GM12878 (cell line): ENCODE measurements around the gene NSDHL. TPM values are rescaled to one million over a fixed set of nuclear protein-coding genes. Genes with fewer than 3 reads are reported as not detected.

ENCODE experiments used
- polyA plus RNA-seq, 11 experiments: library from polyadenylated mRNA; depleted of rRNA in 4 of 11; unstranded in 6 of 11; stranded (reverse) in 5 of 11; fragments of >200 nt; fragmentation: Nextera tagmentation in 4 of 11; fragmentation: Illumina TruSeq in 1 of 11; extraction: Ambion mirVana in 4 of 11; extraction: Trizol in 1 of 11; gene quantifications; 1 replicate in 1 of 11; 2 replicates in 10 of 11; pipeline versions ENCODE4 v1.2.1 to v1.2.3, GENCODE V29; 2011 to 2016; ENCODE audit warnings: inconsistent platforms in 2 of 11, missing spikeins in 2 of 11, low read depth in 1 of 11
- total RNA-seq, 4 experiments: library from RNA; depleted of rRNA in 3 of 4; stranded (reverse); fragments of >200 nt in 3 of 4; fragmentation: Illumina TruSeq in 1 of 4; extraction: Trizol in 1 of 4; gene quantifications; 2 replicates each; pipeline versions ENCODE4 v1.2.1 to v1.2.3, GENCODE V29; 2013 to 2021

Gene NSDHL
- total and polyA plus RNA-seq, 10 of the 15 experiments (the other 5 are each of a cell fraction or from before 2014, with no cell fraction given): 16.9 to 37.1 (median 26.9) TPM

Other genes with a start within 250 kb of the NSDHL start
Only the 7 nearest of the 14 such genes appear.
- gene CSAG1, start 97.3 kb upstream of the NSDHL start, total RNA-seq (2014; rRNA removed): not detected in 2 replicates
- gene CSAG1, start 97.3 kb upstream of the NSDHL start, total RNA-seq (2014; rRNA removed; fragmentation: Illumina TruSeq; extraction: Trizol): not detected in 2 replicates
- not detected in 2 replicates for gene CSAG1, start 97.3 kb upstream of the NSDHL start, total RNA-seq (2021)
- gene CSAG1, start 97.3 kb upstream of the NSDHL start, polyA plus RNA-seq (2011; rRNA removed): 1.3 and 1.6 TPM in 2 replicates
- gene CSAG1, start 97.3 kb upstream of the NSDHL start, polyA plus RNA-seq (2014; fragmentation: Illumina TruSeq; extraction: Trizol): not detected in 2 replicates
- not detected for gene CSAG1, start 97.3 kb upstream of the NSDHL start, polyA plus RNA-seq (2014; fragmentation: Nextera tagmentation; extraction: Ambion mirVana)
- gene CSAG1, start 97.3 kb upstream of the NSDHL start, polyA plus RNA-seq (2014; rRNA removed): not detected in 2 replicates
- not detected for gene CSAG1, start 97.3 kb upstream of the NSDHL start, polyA plus RNA-seq (2016; fragmentation: Nextera tagmentation; extraction: Ambion mirVana)
- gene MAGEA12, start 97.3 kb upstream of the NSDHL start, total RNA-seq (2014; rRNA removed): not detected in 2 replicates
- gene MAGEA12, start 97.3 kb upstream of the NSDHL start, total RNA-seq (2014; rRNA removed; fragmentation: Illumina TruSeq; extraction: Trizol): not detected in 2 replicates
- gene MAGEA12, start 97.3 kb upstream of the NSDHL start, total RNA-seq (2021): not detected in 2 replicates
- 0.73 and 1.3 TPM in 2 replicates for gene MAGEA12, start 97.3 kb upstream of the NSDHL start, polyA plus RNA-seq (2011; rRNA removed)
- not detected in 2 replicates for gene MAGEA12, start 97.3 kb upstream of the NSDHL start, polyA plus RNA-seq (2014; fragmentation: Illumina TruSeq; extraction: Trizol)
- not detected for gene MAGEA12, start 97.3 kb upstream of the NSDHL start, polyA plus RNA-seq (2014; fragmentation: Nextera tagmentation; extraction: Ambion mirVana)
- not detected in 2 replicates for gene MAGEA12, start 97.3 kb upstream of the NSDHL start, polyA plus RNA-seq (2014; rRNA removed)
- not detected for gene MAGEA12, start 97.3 kb upstream of the NSDHL start, polyA plus RNA-seq (2016; fragmentation: Nextera tagmentation; extraction: Ambion mirVana)
- gene MAGEA2, start 77.2 kb upstream of the NSDHL start, total RNA-seq (2014; rRNA removed): not detected in 2 replicates
- gene MAGEA2, start 77.2 kb upstream of the NSDHL start, total RNA-seq (2014; rRNA removed; fragmentation: Illumina TruSeq; extraction: Trizol): not detected in 2 replicates
- gene MAGEA2, start 77.2 kb upstream of the NSDHL start, total RNA-seq (2021): not detected in 2 replicates
- 0.04 and 0.09 TPM in 2 replicates for gene MAGEA2, start 77.2 kb upstream of the NSDHL start, polyA plus RNA-seq (2011; rRNA removed)
- gene MAGEA2, start 77.2 kb upstream of the NSDHL start, polyA plus RNA-seq (2014; fragmentation: Illumina TruSeq; extraction: Trizol): not detected in 2 replicates
- gene MAGEA2, start 77.2 kb upstream of the NSDHL start, polyA plus RNA-seq (2014; fragmentation: Nextera tagmentation; extraction: Ambion mirVana): not detected
- 0.13 TPM in 1 of 2 replicates, not detected in the other for gene MAGEA2, start 77.2 kb upstream of the NSDHL start, polyA plus RNA-seq (2014; rRNA removed)
- not detected for gene MAGEA2, start 77.2 kb upstream of the NSDHL start, polyA plus RNA-seq (2016; fragmentation: Nextera tagmentation; extraction: Ambion mirVana)
- gene CSAG3, start 71.8 kb upstream of the NSDHL start, total RNA-seq (2014; rRNA removed): 0.34 TPM in 1 of 2 replicates, not detected in the other
- 0.23 TPM in 1 of 2 replicates, not detected in the other for gene CSAG3, start 71.8 kb upstream of the NSDHL start, total RNA-seq (2014; rRNA removed; fragmentation: Illumina TruSeq; extraction: Trizol)
- gene CSAG3, start 71.8 kb upstream of the NSDHL start, total RNA-seq (2021): not detected in 2 replicates
- 1.2 and 1.9 TPM in 2 replicates for gene CSAG3, start 71.8 kb upstream of the NSDHL start, polyA plus RNA-seq (2011; rRNA removed)
- 1.2 TPM in 1 of 2 replicates, not detected in the other for gene CSAG3, start 71.8 kb upstream of the NSDHL start, polyA plus RNA-seq (2014; fragmentation: Illumina TruSeq; extraction: Trizol)
- under 1 TPM; 0.33 to 0.68 TPM for gene CSAG3, start 71.8 kb upstream of the NSDHL start, polyA plus RNA-seq (2014; fragmentation: Nextera tagmentation; extraction: Ambion mirVana)
- gene CSAG3, start 71.8 kb upstream of the NSDHL start, polyA plus RNA-seq (2014; rRNA removed): 0.14 and 0.67 TPM in 2 replicates
- under 1 TPM; 0.40 to 0.96 TPM for gene CSAG3, start 71.8 kb upstream of the NSDHL start, polyA plus RNA-seq (2016; fragmentation: Nextera tagmentation; extraction: Ambion mirVana)
- gene MAGEA6, start 61.4 kb upstream of the NSDHL start, total RNA-seq (2014; rRNA removed): not detected in 2 replicates
- not detected in 2 replicates for gene MAGEA6, start 61.4 kb upstream of the NSDHL start, total RNA-seq (2014; rRNA removed; fragmentation: Illumina TruSeq; extraction: Trizol)
- 0.16 TPM in 1 of 2 replicates, not detected in the other for gene MAGEA6, start 61.4 kb upstream of the NSDHL start, total RNA-seq (2021)
- gene MAGEA6, start 61.4 kb upstream of the NSDHL start, polyA plus RNA-seq (2011; rRNA removed): 1.9 and 2.7 TPM in 2 replicates
- not detected in 2 replicates for gene MAGEA6, start 61.4 kb upstream of the NSDHL start, polyA plus RNA-seq (2014; fragmentation: Illumina TruSeq; extraction: Trizol)
- gene MAGEA6, start 61.4 kb upstream of the NSDHL start, polyA plus RNA-seq (2014; fragmentation: Nextera tagmentation; extraction: Ambion mirVana): not detected
- 0.04 and 0.38 TPM in 2 replicates for gene MAGEA6, start 61.4 kb upstream of the NSDHL start, polyA plus RNA-seq (2014; rRNA removed)
- not detected for gene MAGEA6, start 61.4 kb upstream of the NSDHL start, polyA plus RNA-seq (2016; fragmentation: Nextera tagmentation; extraction: Ambion mirVana)
- 12.7 and 14.0 TPM in 2 replicates for gene CETN2, start 306 bp upstream of the NSDHL start, total RNA-seq (2014; rRNA removed)
- 21.1 and 23.0 TPM in 2 replicates for gene CETN2, start 306 bp upstream of the NSDHL start, total RNA-seq (2014; rRNA removed; fragmentation: Illumina TruSeq; extraction: Trizol)
- 11.4 and 12.0 TPM in 2 replicates for gene CETN2, start 306 bp upstream of the NSDHL start, total RNA-seq (2021)
- 15.9 and 20.0 TPM in 2 replicates for gene CETN2, start 306 bp upstream of the NSDHL start, polyA plus RNA-seq (2011; rRNA removed)
- 26.2 and 33.5 TPM in 2 replicates for gene CETN2, start 306 bp upstream of the NSDHL start, polyA plus RNA-seq (2014; fragmentation: Illumina TruSeq; extraction: Trizol)
- 10 to 100 TPM; 18.9 to 26.1 TPM for gene CETN2, start 306 bp upstream of the NSDHL start, polyA plus RNA-seq (2014; fragmentation: Nextera tagmentation; extraction: Ambion mirVana)
- gene CETN2, start 306 bp upstream of the NSDHL start, polyA plus RNA-seq (2014; rRNA removed): 9.4 and 13.8 TPM in 2 replicates
- gene CETN2, start 306 bp upstream of the NSDHL start, polyA plus RNA-seq (2016; fragmentation: Nextera tagmentation; extraction: Ambion mirVana): 10 to 100 TPM; 27.4 to 30.3 TPM
- 0.56 and 0.71 TPM in 2 replicates for gene ZNF185, start 67.0 kb downstream of the NSDHL start, total RNA-seq (2014; rRNA removed)
- 0.54 and 0.55 TPM in 2 replicates for gene ZNF185, start 67.0 kb downstream of the NSDHL start, total RNA-seq (2014; rRNA removed; fragmentation: Illumina TruSeq; extraction: Trizol)
- 0.51 and 0.69 TPM in 2 replicates for gene ZNF185, start 67.0 kb downstream of the NSDHL start, total RNA-seq (2021)
- 1.3 and 1.6 TPM in 2 replicates for gene ZNF185, start 67.0 kb downstream of the NSDHL start, polyA plus RNA-seq (2011; rRNA removed)
- 0.46 and 0.85 TPM in 2 replicates for gene ZNF185, start 67.0 kb downstream of the NSDHL start, polyA plus RNA-seq (2014; fragmentation: Illumina TruSeq; extraction: Trizol)
- gene ZNF185, start 67.0 kb downstream of the NSDHL start, polyA plus RNA-seq (2014; fragmentation: Nextera tagmentation; extraction: Ambion mirVana): under 1 TPM; 0.23 to 0.27 TPM
- 0.51 and 0.74 TPM in 2 replicates for gene ZNF185, start 67.0 kb downstream of the NSDHL start, polyA plus RNA-seq (2014; rRNA removed)
- under 1 TPM; 0.71 to 0.97 TPM for gene ZNF185, start 67.0 kb downstream of the NSDHL start, polyA plus RNA-seq (2016; fragmentation: Nextera tagmentation; extraction: Ambion mirVana)